ENCODE measurements around the gene DEF6. TPM values are rescaled to one million over a fixed set of nuclear protein-coding genes. Genes with fewer than 3 reads are reported as not detected.

The DEF6 gene
- total RNA-seq, 2 experiments from 2014 or later: 103 TPM

- DNase-seq: no peak
- Mint-ChIP-seq H3K27me3 (no peaks in the 10 kb centered on the region), H3K27ac (no peak overlapping the region), H3K36me3 (peaks cover 29% of the 10 kb centered on the region), H3K9me3 (no peaks in the 10 kb centered on the region), H3K4me3 (no peak overlapping the region), H3K4me1 (ENCODE audit: low read depth) (no peaks in the 10 kb centered on the region)
- POLR2A ChIA-PET: no interaction called here
- CTCF ChIA-PET: no interaction called here
- intact Hi-C loops (cut with micrococcal nuclease): no loop called here
These were observed 14.3 kb upstream of the DEF6 start for GRCh38 chr6:35283361-35283760.

- Mint-ChIP-seq H3K4me1 (ENCODE audit: low read depth) (no peaks in the 10 kb centered on the region), H3K4me3 (no peak overlapping the region), H3K27me3 (no peaks in the 10 kb centered on the region), H3K9me3 (no peaks in the 10 kb centered on the region), H3K36me3 (peaks cover 32% of the 10 kb centered on the region), H3K27ac (no peak overlapping the region)
- ChIA-PET CTCF (interaction anchor here (1.1 to 1.5 kb wide), 3 partner anchors 8 to 162 kb away, joined by 3 read pairs; no protein-coding TSS in a partner anchor), POLR2A (no interaction called here)
- intact Hi-C loops (cut with micrococcal nuclease): no loop called here
- no peak for DNase-seq
These were observed 9.8 kb upstream of the DEF6 start for GRCh38 chr6:35287671-35288396.

- ChIA-PET CTCF (interaction anchor here (1.0 to 1.2 kb wide), 3 partner anchors 39 to 161 kb away, joined by 3 to 4 read pairs (median 3); no protein-coding TSS in a partner anchor), POLR2A (no interaction called here)
- no peaks in the 10 kb centered on the region for H3K27me3 Mint-ChIP-seq
- no peaks in the 10 kb centered on the region for H3K9me3 Mint-ChIP-seq
- H3K4me3 Mint-ChIP-seq: no peak overlapping the region
- no peaks in the 10 kb centered on the region for H3K4me1 Mint-ChIP-seq (ENCODE audit: low read depth)
- DNase-seq: no peak
- H3K36me3 Mint-ChIP-seq: peaks cover 29% of the 10 kb centered on the region
- intact Hi-C loops (cut with micrococcal nuclease): no loop called here
- no peak overlapping the region for H3K27ac Mint-ChIP-seq
These were observed 8.8 kb upstream of the DEF6 start for GRCh38 chr6:35288834-35289233.

GRCh38 chr6:35291491-35291890 lies 6.1 kb upstream of the DEF6 start:
- Mint-ChIP-seq H3K4me1 (ENCODE audit: low read depth) (no peaks in the 10 kb centered on the region), H3K27ac (no peak overlapping the region), H3K9me3 (no peaks in the 10 kb centered on the region), H3K27me3 (no peaks in the 10 kb centered on the region), H3K36me3 (peaks cover 21% of the 10 kb centered on the region), H3K4me3 (no peak overlapping the region)
- ChIA-PET POLR2A (no interaction called here), CTCF (interaction anchor here (11.0 kb wide), 1 partner anchor 159 kb away, joined by 192 read pairs; the partner anchor contains the start of gene FANCE)
- intact Hi-C loops (cut with micrococcal nuclease): no loop called here
- DNase-seq: no peak

GRCh38 chr6:35292494-35292893 lies 5.1 kb upstream of the DEF6 start:
- no peaks in the 10 kb centered on the region for H3K9me3 Mint-ChIP-seq
- ChIA-PET POLR2A (interaction anchor here (0.5 kb wide), 1 partner anchor 682 kb away, joined by 3 read pairs; no protein-coding TSS in a partner anchor), CTCF (interaction anchor here (2.2 to 11.0 kb wide), 4 partner anchors 11 to 174 kb away, joined by 7 to 232 read pairs (median 103); partner anchors contain the start of gene FANCE)
- H3K27ac Mint-ChIP-seq: no peak overlapping the region
- H3K36me3 Mint-ChIP-seq: peaks cover 19% of the 10 kb centered on the region
- no peak overlapping the region for H3K4me3 Mint-ChIP-seq
- H3K4me1 Mint-ChIP-seq (ENCODE audit: low read depth): peaks cover 4% of the 10 kb centered on the region
- intact Hi-C loops (cut with micrococcal nuclease): no loop called here
- DNase-seq: no peak
- no peaks in the 10 kb centered on the region for H3K27me3 Mint-ChIP-seq

- Mint-ChIP-seq H3K4me1 (ENCODE audit: low read depth) (peaks cover 5% of the 10 kb centered on the region), H3K9me3 (no peaks in the 10 kb centered on the region), H3K4me3 (no peak overlapping the region), H3K36me3 (peaks cover 19% of the 10 kb centered on the region), H3K27ac (no peak overlapping the region), H3K27me3 (no peaks in the 10 kb centered on the region)
- CTCF ChIA-PET: interaction anchor here (0.6 to 11.0 kb wide), 22 partner anchors 8 to 258 kb away, joined by 3 to 232 read pairs (median 3); partner anchors contain the start of genes FANCE, PPARD and ZNF76
- DNase-seq: no peak
- intact Hi-C loops (cut with micrococcal nuclease): no loop called here
- POLR2A ChIA-PET: no interaction called here
These were observed 3.9 kb upstream of the DEF6 start for GRCh38 chr6:35293681-35294080.

GRCh38 chr6:35294308-35294945 lies 3.2 kb upstream of the DEF6 start:
- ChIA-PET POLR2A (no interaction called here), CTCF (interaction anchor here (0.7 to 11.0 kb wide), 21 partner anchors 9 to 257 kb away, joined by 3 to 232 read pairs (median 4); partner anchors contain the start of genes FANCE, PPARD and ZNF76)
- no peaks in the 10 kb centered on the region for H3K27me3 Mint-ChIP-seq
- no peak overlapping the region for H3K4me3 Mint-ChIP-seq
- intact Hi-C loops (cut with micrococcal nuclease): no loop called here
- peak; percentile 63 for DNase-seq
- H3K27ac Mint-ChIP-seq: no peak overlapping the region
- peaks cover 12% of the 10 kb centered on the region for H3K4me1 Mint-ChIP-seq (ENCODE audit: low read depth)
- no peaks in the 10 kb centered on the region for H3K9me3 Mint-ChIP-seq
- peaks cover 16% of the 10 kb centered on the region for H3K36me3 Mint-ChIP-seq

GRCh38 chr6:35295036-35295435 lies 2.6 kb upstream of the DEF6 start:
- intact Hi-C loops (cut with micrococcal nuclease): no loop called here
- H3K9me3 Mint-ChIP-seq: no peaks in the 10 kb centered on the region
- H3K27ac Mint-ChIP-seq: no peak overlapping the region
- H3K4me3 Mint-ChIP-seq: no peak overlapping the region
- peaks cover 18% of the 10 kb centered on the region for H3K4me1 Mint-ChIP-seq (ENCODE audit: low read depth)
- no peak for DNase-seq
- H3K27me3 Mint-ChIP-seq: no peaks in the 10 kb centered on the region
- CTCF ChIA-PET: interaction anchor here (0.6 to 11.0 kb wide), 9 partner anchors 8 to 380 kb away, joined by 3 to 232 read pairs (median 27); partner anchors contain the start of genes FANCE, PPARD and RPL10A
- POLR2A ChIA-PET: interaction anchor here (1.5 kb wide), 1 partner anchor 33 kb away, joined by 6 read pairs; no protein-coding TSS in a partner anchor
- H3K36me3 Mint-ChIP-seq: peaks cover 17% of the 10 kb centered on the region

GRCh38 chr6:35295521-35296315 lies 1.9 kb upstream of the DEF6 start:
- intact Hi-C loops (cut with micrococcal nuclease): no loop called here
- Mint-ChIP-seq H3K9me3 (no peaks in the 10 kb centered on the region), H3K27ac (no peak overlapping the region), H3K4me3 (no peak overlapping the region), H3K4me1 (ENCODE audit: low read depth) (peaks cover 25% of the 10 kb centered on the region), H3K27me3 (no peaks in the 10 kb centered on the region), H3K36me3 (peaks cover 19% of the 10 kb centered on the region)
- no peak for DNase-seq
- POLR2A ChIA-PET: interaction anchor here (1.5 kb wide), 1 partner anchor 32 kb away, joined by 6 read pairs; no protein-coding TSS in a partner anchor
- CTCF ChIA-PET: interaction anchor here (0.6 to 11.0 kb wide), 13 partner anchors 9 to 380 kb away, joined by 3 to 232 read pairs (median 9); partner anchors contain the start of genes FANCE, PPARD and RPL10A

GRCh38 chr6:35296931-35297600 lies 552 bp upstream of the DEF6 start:
- peak overlapping the region; percentile 96 for H3K27ac Mint-ChIP-seq
- ChIA-PET POLR2A (interaction anchor here (0.6 to 1.8 kb wide), 4 partner anchors 31 to 174 kb away, joined by 3 to 6 read pairs (median 4); no protein-coding TSS in a partner anchor), CTCF (interaction anchor here (0.7 to 11.0 kb wide), 19 partner anchors 9 to 440 kb away, joined by 3 to 232 read pairs (median 6); partner anchors contain the start of genes ARMC12, FANCE, PPARD and RPL10A)
- H3K4me3 Mint-ChIP-seq: peak overlapping the region; percentile 86
- peaks cover 38% of the 10 kb centered on the region for H3K4me1 Mint-ChIP-seq (ENCODE audit: low read depth)
- intact Hi-C loops (cut with micrococcal nuclease): loop anchor here (1.0 kb wide), 4 partner anchors 30 to 171 kb away; partner anchors contain the start of genes PPARD and RPL10A
- H3K36me3 Mint-ChIP-seq: peaks cover 15% of the 10 kb centered on the region
- no peaks in the 10 kb centered on the region for H3K9me3 Mint-ChIP-seq
- no peak for DNase-seq
- no peaks in the 10 kb centered on the region for H3K27me3 Mint-ChIP-seq

Measured in activated CD4-positive, alpha-beta memory T cell treated with anti-CD3 and anti-CD28 coated beads for 36 hours (primary cell).